CD4-positive, alpha-beta T cell (primary cell): ENCODE results near the gene LMNB1. TPM values are rescaled to one million over a fixed set of nuclear protein-coding genes. Genes with fewer than 3 reads are reported as not detected.
"Not testable (repeated sequence)": the region's sequence is repeated elsewhere in the genome, so short reads cannot be mapped to it uniquely, and the experiment has no call there.

Experiments used
- ATAC-seq: fragments of 200-7000 bp; cut with Tn5 transposase; one replicate; pipeline ENCODE4 v1.10.0; 2022; ENCODE audit warnings: mild to moderate bottlenecking; ENCODE audit not compliant: poor library complexity
- CTCF ChIA-PET: fragments of 350-600 bp; sonication (Branson Sonifier 250); formaldehyde crosslinking; loops from one replicate; lab custom pipeline; 2021; ENCODE audit warnings: antibody characterized with exemption, inconsistent platforms; lab: Charles Lee
- POLR2A ChIA-PET: fragments of 350-600 bp; sonication (Branson Sonifier 250); formaldehyde crosslinking; loops from one replicate; lab custom pipeline; 2021; ENCODE audit warnings: antibody characterized with exemption, inconsistent platforms; lab: Charles Lee
- DNase-seq, 14 experiments: peaks; one replicate each; pipeline ENCODE4 v3.0.0-alpha.2; 2013 to 2020; ENCODE audit warnings: mixed read lengths in 2 of 14
- H3K27ac ChIP-seq, 2 donors: one replicate each; pipeline versions ENCODE4 v1.5.1 to v1.7.0; 2013; ENCODE audit warnings: low read length in 2 of 2, low read depth in 1 of 2, mild to moderate bottlenecking in 1 of 2
- H3K27me3 ChIP-seq, 2 experiments: 1 replicate in 1 of 2; 2 replicates in 1 of 2; pipeline versions ENCODE4 v1.6.1 to v1.7.0; 2013; ENCODE audit warnings: low read length in 2 of 2, control low read depth in 1 of 2, mild to moderate bottlenecking in 1 of 2, moderate library complexity in 1 of 2; ENCODE audit not compliant: insufficient read depth in 2 of 2, control insufficient read depth in 1 of 2
- H3K36me3 ChIP-seq: one replicate; pipeline ENCODE4 v1.6.1; 2013; ENCODE audit warnings: low read length, control low read depth; ENCODE audit not compliant: insufficient read depth
- H3K4me1 ChIP-seq: one replicate; pipeline ENCODE4 v1.6.1; 2013; ENCODE audit warnings: low read length, control low read depth; ENCODE audit not compliant: insufficient read depth
- H3K4me3 ChIP-seq: one replicate; pipeline ENCODE4 v1.5.1; 2013; ENCODE audit warnings: mild to moderate bottlenecking, low read length, moderate library complexity
- H3K9me3 ChIP-seq, 2 experiments: 1 replicate in 1 of 2; 2 replicates in 1 of 2; pipeline versions ENCODE4 v1.6.1 to v1.7.0; 2013; ENCODE audit warnings: low read length in 2 of 2, mild to moderate bottlenecking in 2 of 2, control low read depth in 1 of 2, moderate library complexity in 1 of 2; ENCODE audit not compliant: control insufficient read depth in 1 of 2, insufficient read depth in 1 of 2
- H3K27ac Mint-ChIP-seq: one replicate; pipeline ENCODE4 v1.8.0; 2020; ENCODE audit warnings: mixed read lengths
- H3K27me3 Mint-ChIP-seq: one replicate; pipeline ENCODE4 v1.8.0; 2021; ENCODE audit warnings: mixed read lengths
- H3K36me3 Mint-ChIP-seq: one replicate; pipeline ENCODE4 v1.8.0; 2021; ENCODE audit warnings: low read depth, mixed read lengths
- H3K4me1 Mint-ChIP-seq: one replicate; pipeline ENCODE4 v1.8.0; 2021; ENCODE audit warnings: low read depth, mixed read lengths
- H3K4me3 Mint-ChIP-seq: one replicate; pipeline ENCODE4 v1.8.0; 2020; ENCODE audit warnings: mild to moderate bottlenecking, mixed read lengths
- H3K9me3 Mint-ChIP-seq: one replicate; pipeline ENCODE4 v1.8.0; 2020; ENCODE audit warnings: mixed read lengths
- CTCF ChIP-seq: fragments of 200-600 bp; IDR thresholded peaks from one replicate; pipeline ENCODE4 v1.8.0; 2022; ENCODE audit warnings: antibody characterized with exemption, mild to moderate bottlenecking
- intact Hi-C, 2 experiments: fragments of 100-400 bp; cut with DNase I in 1 of 2; cut with micrococcal nuclease in 1 of 2; formaldehyde crosslinking; loops; one replicate each; pipeline versions ENCODE4 v1.15.1 to v1.9.0; 2023 to 2025; cut with DNase I, micrococcal nuclease
- total RNA-seq, 174 experiments: library from RNA in 2 of 174; stranded (reverse) in 2 of 174; gene quantifications; one replicate each; pipeline ENCODE4 v1.2.3 and lab custom pipeline; 2021 to 2026

The LMNB1 gene
- total RNA-seq, 2 experiments from 2014 or later = 30.6 to 31.1 TPM

- ChIA-PET POLR2A (interaction anchor here (0.6 to 4.1 kb wide), 4 partner anchors 14 to 177 kb away, joined by 3 to 50 read pairs (median 8); partner anchors contain the start of gene LMNB1), CTCF (interaction anchor here (1.3 kb wide), 1 partner anchor 14 kb away, joined by 6 read pairs; no protein-coding TSS in a partner anchor)
- Histone ChIP-seq H3K36me3 (no peaks in the 10 kb centered on the region), H3K4me1 (peaks cover 42% of the 10 kb centered on the region), H3K4me3 (no peak overlapping the region), H3K27ac (peak overlapping the region; percentile 64 to 78), H3K9me3 (peaks cover 0 to 10% of the 10 kb centered on the region in 2 experiments), H3K27me3 (no peaks in the 10 kb centered on the region)
- Mint-ChIP-seq H3K27me3 (no peaks in the 10 kb centered on the region), H3K9me3 (peaks cover 2% of the 10 kb centered on the region), H3K36me3 (no peaks in the 10 kb centered on the region), H3K4me1 (peaks cover 66% of the 10 kb centered on the region), H3K4me3 (peak overlapping the region; percentile 93), H3K27ac (peak overlapping the region; percentile 100)
- ATAC-seq = peak; percentile 56
- no peak for TF ChIP-seq CTCF
- peak in 10 of 14 experiments; percentile 20 to 70 (median 49) for DNase-seq
- intact Hi-C loops = loop anchor here (2.0 to 10.0 kb wide), 5 partner anchors 13 to 663 kb away; partner anchors contain the start of genes MARCHF3 (in 1 of the 2) and PRRC1 (in 1 of the 2)
These were observed 74.6 kb downstream of the LMNB1 start for GRCh38 chr5:126851501-126852011.

- H3K27ac Mint-ChIP-seq = peak overlapping the region; percentile 100
- H3K4me1 Mint-ChIP-seq = peaks cover 64% of the 10 kb centered on the region
- no peaks in the 10 kb centered on the region for H3K27me3 Mint-ChIP-seq
- POLR2A ChIA-PET = interaction anchor here (0.6 to 4.1 kb wide), 6 partner anchors 15 to 221 kb away, joined by 3 to 50 read pairs (median 8); partner anchors contain the start of genes C5orf63 and LMNB1
- no peak for TF ChIP-seq CTCF
- peak in 8 of 14 experiments; percentile 6 to 64 (median 44) for DNase-seq
- peak overlapping the region; percentile 1 for H3K4me3 ChIP-seq
- ATAC-seq = peak; percentile 81
- H3K4me3 Mint-ChIP-seq = peak overlapping the region; percentile 93
- CTCF ChIA-PET = interaction anchor here (1.3 to 1.8 kb wide), 2 partner anchors 14 to 58 kb away, joined by 4 to 6 read pairs; no protein-coding TSS in a partner anchor
- H3K27me3 ChIP-seq = no peaks in the 10 kb centered on the region
- no peaks in the 10 kb centered on the region for H3K36me3 Mint-ChIP-seq
- peaks cover 42% of the 10 kb centered on the region for H3K4me1 ChIP-seq
- peaks cover 2% of the 10 kb centered on the region for H3K9me3 Mint-ChIP-seq
- H3K36me3 ChIP-seq = no peaks in the 10 kb centered on the region
- H3K9me3 ChIP-seq = peaks cover 0 to 10% of the 10 kb centered on the region in 2 experiments
- peak overlapping the region; percentile 64 to 78 for H3K27ac ChIP-seq
- intact Hi-C loops = loop anchor here (2.0 to 10.0 kb wide), 5 partner anchors 13 to 663 kb away; partner anchors contain the start of genes MARCHF3 (in 1 of the 2) and PRRC1 (in 1 of the 2)
These were observed 75.2 kb downstream of the LMNB1 start for GRCh38 chr5:126852091-126852571.

- DNase-seq (peak in 3 of 14 experiments; percentile 8 to 42 (median 24)), ATAC-seq (no peak)
- TF ChIP-seq CTCF = no peak
- CTCF ChIA-PET = interaction anchor here (0.6 to 1.8 kb wide), 2 partner anchors 16 to 58 kb away, joined by 3 to 4 read pairs; no protein-coding TSS in a partner anchor
- POLR2A ChIA-PET = interaction anchor here (0.6 to 4.1 kb wide), 9 partner anchors 15 to 222 kb away, joined by 3 to 50 read pairs (median 7); partner anchors contain the start of genes C5orf63 and LMNB1
- peaks cover 2% of the 10 kb centered on the region for H3K9me3 Mint-ChIP-seq
- H3K4me1 Mint-ChIP-seq = peaks cover 58% of the 10 kb centered on the region
- no peaks in the 10 kb centered on the region for H3K27me3 Mint-ChIP-seq
- Histone ChIP-seq H3K4me1 (peaks cover 42% of the 10 kb centered on the region), H3K4me3 (peak overlapping the region; percentile 4), H3K27ac (peak overlapping the region; percentile 64 to 78), H3K27me3 (no peaks in the 10 kb centered on the region), H3K36me3 (no peaks in the 10 kb centered on the region), H3K9me3 (peaks cover 0 to 10% of the 10 kb centered on the region in 2 experiments)
- peak overlapping the region; percentile 100 for H3K27ac Mint-ChIP-seq
- intact Hi-C loops = loop anchor here (2.0 to 10.0 kb wide), 5 partner anchors 14 to 662 kb away; partner anchors contain the start of genes MARCHF3 (in 1 of the 2) and PRRC1 (in 1 of the 2)
- H3K36me3 Mint-ChIP-seq = no peaks in the 10 kb centered on the region
- peak overlapping the region; percentile 93 for H3K4me3 Mint-ChIP-seq
These were observed 75.9 kb downstream of the LMNB1 start for GRCh38 chr5:126852841-126853271.

- H3K36me3 Mint-ChIP-seq, H3K27me3 ChIP-seq, H3K36me3 ChIP-seq, H3K9me3 Mint-ChIP-seq, H3K27me3 Mint-ChIP-seq: not testable (repeated sequence)
- H3K4me3 ChIP-seq = peak overlapping the region; percentile 31
- H3K9me3 ChIP-seq = peaks cover 0 to 10% of the 10 kb centered on the region in 2 experiments
- Mint-ChIP-seq H3K27ac (peak overlapping the region; percentile 100), H3K4me3 (peak overlapping the region; percentile 93), H3K4me1 (peaks cover 57% of the 10 kb centered on the region)
- peaks cover 42% of the 10 kb centered on the region for H3K4me1 ChIP-seq
- intact Hi-C loops = loop anchor here (2.0 to 10.0 kb wide), 5 partner anchors 15 to 661 kb away; partner anchors contain the start of genes MARCHF3 (in 1 of the 2) and PRRC1 (in 1 of the 2)
- peak in 10 of 14 experiments; percentile 5 to 62 (median 34) for DNase-seq
- peak overlapping the region in 1 of 2 donors; percentile 64 for H3K27ac ChIP-seq
- POLR2A ChIA-PET = interaction anchor here (0.6 to 4.1 kb wide), 15 partner anchors 8 to 430 kb away, joined by 3 to 50 read pairs (median 4); partner anchors contain the start of genes C5orf63, GRAMD2B, LMNB1 and MARCHF3
- ATAC-seq = peak; percentile 43
- CTCF ChIA-PET = interaction anchor here (0.6 to 1.8 kb wide), 2 partner anchors 17 to 59 kb away, joined by 3 to 4 read pairs; no protein-coding TSS in a partner anchor
These were observed 76.8 kb downstream of the LMNB1 start for GRCh38 chr5:126853541-126854307.
